GM12878 (cell line): ENCODE data around the gene HYCC1.

Experiments used
- BRCA1 ChIP-seq: IDR thresholded peaks from 2 replicates; pipeline ENCODE4 v1.6.1; 2011; ENCODE audit warnings: low read depth, low read length, improper control_type of control experiment
- CHD2 ChIP-seq: IDR thresholded peaks from 2 replicates; pipeline ENCODE4 v1.6.1; 2011; ENCODE audit warnings: low read depth, low read length, improper control_type of control experiment, borderline replicate concordance
- CREB1 ChIP-seq: IDR thresholded peaks from 2 replicates; pipeline ENCODE4 v1.6.1; 2012; ENCODE audit warnings: low read depth, mild to moderate bottlenecking, inconsistent platforms
- EZH2 ChIP-seq: IDR thresholded peaks from 2 replicates; pipeline ENCODE4 v1.6.1; 2012; ENCODE audit warnings: low read depth, mild to moderate bottlenecking, control low read depth, inconsistent platforms, low read length, borderline replicate concordance; ENCODE audit not compliant: control insufficient read depth
- MEF2B ChIP-seq: fragments of 450-650 bp; IDR thresholded peaks from 2 replicates; pipeline ENCODE4 v1.6.1; 2018; ENCODE audit warnings: mild to moderate bottlenecking, moderate library complexity; ENCODE audit not compliant: partially characterized antibody, poor library complexity, severe bottlenecking
- SIX5 ChIP-seq: IDR thresholded peaks from 2 replicates; pipeline ENCODE4 v1.6.1; 2011; ENCODE audit warnings: mild to moderate bottlenecking, low read depth, low read length, moderate library complexity; ENCODE audit not compliant: severe bottlenecking
- ZNF24 ChIP-seq: fragments of 450-650 bp; IDR thresholded peaks from 2 replicates; pipeline ENCODE4 v1.6.1; 2017; ENCODE audit warnings: antibody characterized with exemption, mild to moderate bottlenecking
- ZNF274 ChIP-seq: IDR thresholded peaks from one replicate; pipeline ENCODE4 v1.8.0; 2011; ENCODE audit not compliant: insufficient read length, insufficient read depth
- TF ChIP-seq, protein P1 (sequence below), 3 experiments: IDR thresholded peaks in 2 of 3; conservative IDR thresholded peaks in 1 of 3; 2 replicates each; pipeline ENCODE4 v1.5.1; 2011; ENCODE audit warnings: low read depth in 3 of 3, low read length in 3 of 3, mild to moderate bottlenecking in 3 of 3, control low read depth in 2 of 3, moderate library complexity in 2 of 3, inconsistent platforms in 1 of 3, mixed read lengths in 1 of 3; ENCODE audit not compliant: control insufficient read depth in 2 of 3, insufficient read depth in 1 of 3; ENCODE audit errors: extremely low read depth in 1 of 3

DNA sequence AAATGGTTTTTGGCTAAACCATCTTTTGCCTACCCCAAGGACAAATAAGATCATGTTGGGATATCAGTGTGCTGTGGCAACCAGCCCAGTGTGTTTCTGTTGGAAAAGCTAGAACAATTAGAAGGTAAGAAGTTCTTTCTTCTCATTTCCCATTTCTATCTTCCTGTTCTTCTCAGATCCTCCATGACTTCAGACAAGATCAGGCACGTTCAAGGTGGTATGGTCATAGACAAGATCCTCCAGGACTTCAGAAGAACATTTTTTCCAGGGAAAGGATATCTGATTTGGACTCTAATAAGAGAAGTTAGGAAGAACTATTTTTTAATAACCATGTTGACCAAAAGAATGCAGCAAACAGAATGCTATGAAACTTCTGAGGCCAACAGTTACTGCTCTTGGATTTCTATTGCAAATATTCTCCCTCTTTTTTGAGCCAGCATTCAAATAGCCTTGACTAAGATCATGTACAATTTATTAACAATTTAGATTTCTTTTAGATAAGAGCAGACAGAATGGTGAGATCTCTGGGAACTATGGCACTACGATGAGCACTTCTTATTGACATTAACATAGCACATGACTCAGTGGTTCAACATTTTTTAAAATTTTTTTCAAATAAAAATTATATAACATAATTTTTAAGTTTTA, 15.9 kb downstream of the HYCC1 start:
- no peak for TF ChIP-seq ZNF24
- TF ChIP-seq, protein P1, sequence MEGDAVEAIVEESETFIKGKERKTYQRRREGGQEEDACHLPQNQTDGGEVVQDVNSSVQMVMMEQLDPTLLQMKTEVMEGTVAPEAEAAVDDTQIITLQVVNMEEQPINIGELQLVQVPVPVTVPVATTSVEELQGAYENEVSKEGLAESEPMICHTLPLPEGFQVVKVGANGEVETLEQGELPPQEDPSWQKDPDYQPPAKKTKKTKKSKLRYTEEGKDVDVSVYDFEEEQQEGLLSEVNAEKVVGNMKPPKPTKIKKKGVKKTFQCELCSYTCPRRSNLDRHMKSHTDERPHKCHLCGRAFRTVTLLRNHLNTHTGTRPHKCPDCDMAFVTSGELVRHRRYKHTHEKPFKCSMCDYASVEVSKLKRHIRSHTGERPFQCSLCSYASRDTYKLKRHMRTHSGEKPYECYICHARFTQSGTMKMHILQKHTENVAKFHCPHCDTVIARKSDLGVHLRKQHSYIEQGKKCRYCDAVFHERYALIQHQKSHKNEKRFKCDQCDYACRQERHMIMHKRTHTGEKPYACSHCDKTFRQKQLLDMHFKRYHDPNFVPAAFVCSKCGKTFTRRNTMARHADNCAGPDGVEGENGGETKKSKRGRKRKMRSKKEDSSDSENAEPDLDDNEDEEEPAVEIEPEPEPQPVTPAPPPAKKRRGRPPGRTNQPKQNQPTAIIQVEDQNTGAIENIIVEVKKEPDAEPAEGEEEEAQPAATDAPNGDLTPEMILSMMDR (IDR thresholded peaks at IDR 0.05 in 2 of 3, conservative IDR thresholded peaks at IDR 0.05 in 1 of 3; ENCODE audit: control insufficient read depth in 2 of 3, extremely low read depth in 1 of 3, insufficient read depth in 1 of 3, low read depth in 3 of 3, low read length in 3 of 3) = no peak
- TF ChIP-seq ZNF274 = no peak
- no peak for TF ChIP-seq EZH2
- TF ChIP-seq CREB1 = no peak
- TF ChIP-seq SIX5 = no peak
- TF ChIP-seq CHD2 = no peak
- TF ChIP-seq MEF2B = no peak
- TF ChIP-seq BRCA1 = no peak
